Calu3 (cell line): ENCODE measurements around the gene DUSP7. TPM values are rescaled to one million over a fixed set of nuclear protein-coding genes. Genes with fewer than 3 reads are reported as not detected.

Source experiments
- BruUV-seq: library from RNA; stranded (reverse); fragments of 400-500 nt; replicated peaks from 2 replicates; lab custom pipeline; 2021; lab: Mats Ljungman, UMichigan
- CTCF ChIA-PET: fragments of 300-600 bp; sonication (Branson Sonifier 250); formaldehyde crosslinking; loops from one replicate; lab custom pipeline; 2022; ENCODE audit warnings: antibody characterized with exemption; lab: Charles Lee
- DNase-seq: peaks from one replicate; pipeline ENCODE4 v3.0.0; 2022
- H3K27ac Mint-ChIP-seq: one replicate; pipeline ENCODE4 v1.8.0; 2022; ENCODE audit warnings: mixed read lengths; ENCODE audit not compliant: unreplicated experiment
- H3K27me3 Mint-ChIP-seq: one replicate; pipeline ENCODE4 v1.8.0; 2022; ENCODE audit warnings: mixed read lengths; ENCODE audit not compliant: unreplicated experiment
- H3K36me3 Mint-ChIP-seq: one replicate; pipeline ENCODE4 v1.8.0; 2022; ENCODE audit warnings: mild to moderate bottlenecking, moderate library complexity, mixed read lengths; ENCODE audit not compliant: insufficient read depth, unreplicated experiment
- H3K4me1 Mint-ChIP-seq: one replicate; pipeline ENCODE4 v1.8.0; 2022; ENCODE audit warnings: mild to moderate bottlenecking, low read depth, mixed read lengths; ENCODE audit not compliant: unreplicated experiment
- H3K4me3 Mint-ChIP-seq: one replicate; pipeline ENCODE4 v1.8.0; 2022; ENCODE audit warnings: mild to moderate bottlenecking, low read depth, moderate library complexity, mixed read lengths; ENCODE audit not compliant: unreplicated experiment
- H3K9me3 Mint-ChIP-seq: one replicate; pipeline ENCODE4 v1.8.0; 2022; ENCODE audit warnings: low read depth, mixed read lengths; ENCODE audit not compliant: unreplicated experiment
- CTCF ChIP-seq: fragments of 200-600 bp; IDR thresholded peaks from one replicate; pipeline ENCODE4 v1.8.0; 2022; ENCODE audit warnings: antibody characterized with exemption; ENCODE audit not compliant: unreplicated experiment
- intact Hi-C: fragments of 100-400 bp; cut with micrococcal nuclease; formaldehyde crosslinking; loops from one replicate; pipeline ENCODE4 v1.10.0; 2022; ENCODE audit not compliant: unreplicated experiment
- total RNA-seq: library from RNA; stranded (reverse); gene quantifications from 2 replicates; pipeline ENCODE4 v1.2.3, GENCODE V29; 2022

The DUSP7 gene
- total RNA-seq, 1 experiment from 2014 or later: 7.7 TPM

DNA sequence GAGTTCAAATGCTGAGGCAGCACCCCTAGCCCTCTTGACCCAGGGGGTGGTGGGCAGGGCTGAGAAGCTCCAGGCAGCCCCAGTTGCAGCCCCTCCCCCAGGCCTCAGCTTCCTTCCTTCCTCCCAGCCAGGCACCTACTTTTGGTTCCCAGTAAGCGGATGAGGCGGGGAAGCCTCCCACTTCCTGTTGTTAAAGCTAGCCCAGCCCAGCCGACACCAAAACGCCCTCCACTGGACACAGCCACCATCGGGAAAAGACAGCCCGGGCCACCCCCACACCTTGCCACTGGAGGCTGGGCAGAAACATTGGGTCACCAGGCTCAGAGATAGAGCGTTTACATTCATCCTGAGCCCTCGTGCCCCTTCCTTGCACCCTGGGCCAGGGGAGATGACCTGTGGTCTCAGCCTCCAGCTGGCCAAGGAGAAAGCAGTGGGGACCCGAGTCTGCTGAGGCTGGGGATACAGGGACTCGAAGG lies 3.5 kb downstream of the DUSP7 start:
- Mint-ChIP-seq H3K27me3 (no peaks in the 10 kb centered on the region), H3K9me3 (no peaks in the 10 kb centered on the region), H3K4me1 (peaks cover 19% of the 10 kb centered on the region), H3K4me3 (no peak overlapping the region), H3K36me3 (peaks cover 37% of the 10 kb centered on the region), H3K27ac (no peak overlapping the region)
- TF ChIP-seq CTCF: no peak
- CTCF ChIA-PET: interaction anchor here (1.0 to 1.6 kb wide), 3 partner anchors 47 to 90 kb away, joined by 3 to 5 read pairs (median 4); no protein-coding TSS in a partner anchor
- no peak for DNase-seq
- intact Hi-C loops: no loop called here
- no TSS peak for BruUV-seq

DNA sequence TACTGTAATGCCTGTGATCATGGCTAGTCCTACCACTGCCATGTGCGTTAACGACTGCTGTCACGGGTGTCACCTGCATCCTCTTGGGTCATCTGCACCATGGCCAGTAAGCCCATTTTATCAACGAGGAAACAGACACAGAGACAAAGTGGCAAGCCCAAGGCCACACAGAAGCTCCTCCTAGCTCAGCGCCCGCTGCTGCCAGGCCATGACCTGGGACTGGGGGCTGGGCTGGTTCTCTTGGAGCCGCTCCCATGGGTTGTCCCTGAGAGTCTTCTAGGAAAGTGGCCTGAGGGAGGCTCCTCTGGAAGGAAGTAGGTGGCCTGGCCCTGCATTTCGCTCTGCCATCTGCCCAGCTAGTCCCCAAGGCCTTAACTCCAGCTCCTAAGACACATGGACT lies 4.9 kb downstream of the DUSP7 start:
- intact Hi-C loops: no loop called here
- Mint-ChIP-seq H3K9me3 (no peaks in the 10 kb centered on the region), H3K27me3 (no peaks in the 10 kb centered on the region), H3K4me1 (peaks cover 26% of the 10 kb centered on the region), H3K4me3 (no peak overlapping the region), H3K36me3 (peaks cover 24% of the 10 kb centered on the region), H3K27ac (no peak overlapping the region)
- CTCF ChIA-PET: interaction anchor here (0.6 kb wide), 1 partner anchor 227 kb away, joined by 4 read pairs; the partner anchor contains the start of gene WDR82
- no peak for TF ChIP-seq CTCF
- no peak for DNase-seq
- no TSS peak for BruUV-seq

- no peak for TF ChIP-seq CTCF
- DNase-seq: no peak
- BruUV-seq: no TSS peak
- H3K9me3 Mint-ChIP-seq: no peaks in the 10 kb centered on the region
- intact Hi-C loops: no loop called here
- peaks cover 30% of the 10 kb centered on the region for H3K4me1 Mint-ChIP-seq
- H3K4me3 Mint-ChIP-seq: no peak overlapping the region
- no peaks in the 10 kb centered on the region for H3K27me3 Mint-ChIP-seq
- no peak overlapping the region for H3K27ac Mint-ChIP-seq
- CTCF ChIA-PET: no interaction called here
- peaks cover 17% of the 10 kb centered on the region for H3K36me3 Mint-ChIP-seq
Measured at GRCh38 chr3:52050571-52050970, 5.8 kb downstream of the DUSP7 start.

DNA sequence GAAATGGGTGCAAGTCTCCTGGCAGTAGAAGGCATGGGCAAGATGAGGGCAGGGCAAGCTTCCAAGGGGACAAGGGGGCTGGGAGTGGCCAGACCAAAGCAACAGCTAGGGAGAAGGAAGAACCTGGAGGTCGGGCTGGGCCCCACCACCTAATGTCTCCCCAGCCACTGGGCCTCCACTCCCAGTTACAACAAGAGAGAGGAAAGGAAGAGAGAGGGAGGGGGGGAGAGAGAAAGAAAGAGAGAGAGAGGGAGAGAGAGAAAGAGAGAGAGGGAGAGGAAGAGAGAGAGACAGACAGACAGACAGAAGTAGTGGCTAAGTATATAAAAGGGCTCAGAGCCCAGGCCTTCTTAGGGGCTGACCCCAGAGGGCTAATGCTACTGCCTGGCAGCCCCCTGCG lies 6.9 kb downstream of the DUSP7 start:
- CTCF ChIA-PET: interaction anchor here (0.7 kb wide), 1 partner anchor 26 kb away, joined by 7 read pairs; no protein-coding TSS in a partner anchor
- no peaks in the 10 kb centered on the region for H3K27me3 Mint-ChIP-seq
- no peak overlapping the region for H3K27ac Mint-ChIP-seq
- H3K36me3 Mint-ChIP-seq: peaks cover 12% of the 10 kb centered on the region
- peaks cover 27% of the 10 kb centered on the region for H3K4me1 Mint-ChIP-seq
- H3K4me3 Mint-ChIP-seq: no peak overlapping the region
- no peaks in the 10 kb centered on the region for H3K9me3 Mint-ChIP-seq
- no peak for DNase-seq
- intact Hi-C loops: no loop called here
- no TSS peak for BruUV-seq
- no peak for TF ChIP-seq CTCF
